Right ventricle myocardium inferior (tissue), 1 donor: ENCODE measurements around the gene STARD9. TPM values are rescaled to one million over a fixed set of nuclear protein-coding genes. Genes with fewer than 3 reads are reported as not detected.
"Not testable (repeated sequence)": the region's sequence is repeated elsewhere in the genome, so short reads cannot be mapped to it uniquely, and the experiment has no call there.

Source experiments
- ATAC-seq: fragments of 200-7000 bp; cut with Tn5 transposase; one replicate; pipeline ENCODE4 v1.9.1; 2020; ENCODE audit warnings: mild to moderate bottlenecking, moderate library complexity
- DNase-seq: peaks from one replicate; pipeline ENCODE4 v3.0.0; 2021; ENCODE audit errors: missing footprints
- intact Hi-C: fragments of 100-400 bp; cut with DNase I; formaldehyde crosslinking; loops from one replicate; pipeline ENCODE4 v1.11.0; 2022
- long read RNA-seq: library from polyadenylated mRNA; unstranded; transcript quantifications from one replicate; pipeline ENCODE4 v2.0.0, GENCODE V29; 2021
- total RNA-seq: library from RNA; stranded (reverse); fragmentation: NEBNext Ultra II Directional; extraction: Animal tissue kit (Norgen Biotek cat#: 25700); gene quantifications from one replicate; pipeline ENCODE4 v1.2.1, GENCODE V29; 2021
- donor health status: DM: no; HTN: yes; CAD: no; lungs with severe emphysema.

STARD9 gene
- 7.2 TPM for total RNA-seq
- long read RNA-seq, partial matches to known transcripts, result 1 of 2 reads
- long read RNA-seq, other reads (novel, unspliced or antisense), result 1 of 2 reads

DNA sequence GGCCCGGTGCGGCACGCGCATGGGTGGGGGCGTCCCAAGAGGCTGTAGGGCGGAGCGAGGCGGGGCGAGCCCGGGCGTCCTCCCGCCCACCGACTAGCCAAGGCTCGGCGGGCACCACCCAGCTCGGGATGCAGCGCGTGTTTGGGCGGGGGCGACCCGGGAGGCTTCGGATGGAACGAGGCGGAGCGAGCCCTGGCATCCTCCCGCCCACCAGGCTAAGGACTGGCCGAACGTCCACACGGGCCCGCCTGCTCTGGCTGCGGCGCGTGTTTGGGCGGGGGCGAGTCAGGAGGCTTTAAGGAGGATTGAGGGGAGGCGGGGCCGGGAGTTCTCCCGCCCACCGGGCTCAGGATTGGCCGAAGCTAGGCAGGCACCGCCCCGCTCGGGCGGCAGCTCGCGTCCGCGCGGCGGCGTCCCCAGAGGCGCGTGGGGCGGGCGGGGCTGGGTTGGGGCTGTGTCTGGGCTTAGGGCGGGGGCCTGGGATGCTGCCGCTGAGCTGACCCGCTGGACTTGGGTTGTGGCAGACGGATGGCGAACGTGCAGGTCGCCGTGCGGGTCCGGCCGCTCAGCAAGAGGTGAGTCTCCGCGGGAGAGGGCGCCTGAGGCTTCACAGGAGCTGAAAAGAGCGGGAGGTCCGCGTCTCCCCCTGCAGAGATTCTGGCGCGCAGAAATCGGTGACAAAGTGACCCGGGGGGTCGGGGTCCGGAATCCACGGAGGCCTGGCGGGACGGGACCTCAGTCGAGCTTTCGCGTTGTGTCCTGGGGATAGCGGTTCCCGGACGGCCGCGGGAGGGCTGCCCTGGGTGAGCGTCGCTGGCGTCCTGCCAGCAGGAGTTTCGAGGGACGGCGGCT lies at the start of gene STARD9:
STARD9 (plus strand) TSS at position 419 of the 852 bp plus-strand sequence; CDS start at position 529, 110 bp downstream.
- ATAC-seq, result peak; percentile 97
- intact Hi-C loops, result loop anchor here (5.0 kb wide), 2 partner anchors 72 to 78 kb away; partner anchors contain the start of gene SNAP23
- peak; percentile 99 for DNase-seq

- no peak for ATAC-seq
- DNase-seq, result no peak
- intact Hi-C loops, result no loop called here
Observed at GRCh38 chr15:42528970-42529369, 46.4 kb upstream of the STARD9 start.

GRCh38 chr15:42533246-42533645 lies 42.2 kb upstream of the STARD9 start:
- intact Hi-C loops, result no loop called here
- ATAC-seq, result no peak

DNA sequence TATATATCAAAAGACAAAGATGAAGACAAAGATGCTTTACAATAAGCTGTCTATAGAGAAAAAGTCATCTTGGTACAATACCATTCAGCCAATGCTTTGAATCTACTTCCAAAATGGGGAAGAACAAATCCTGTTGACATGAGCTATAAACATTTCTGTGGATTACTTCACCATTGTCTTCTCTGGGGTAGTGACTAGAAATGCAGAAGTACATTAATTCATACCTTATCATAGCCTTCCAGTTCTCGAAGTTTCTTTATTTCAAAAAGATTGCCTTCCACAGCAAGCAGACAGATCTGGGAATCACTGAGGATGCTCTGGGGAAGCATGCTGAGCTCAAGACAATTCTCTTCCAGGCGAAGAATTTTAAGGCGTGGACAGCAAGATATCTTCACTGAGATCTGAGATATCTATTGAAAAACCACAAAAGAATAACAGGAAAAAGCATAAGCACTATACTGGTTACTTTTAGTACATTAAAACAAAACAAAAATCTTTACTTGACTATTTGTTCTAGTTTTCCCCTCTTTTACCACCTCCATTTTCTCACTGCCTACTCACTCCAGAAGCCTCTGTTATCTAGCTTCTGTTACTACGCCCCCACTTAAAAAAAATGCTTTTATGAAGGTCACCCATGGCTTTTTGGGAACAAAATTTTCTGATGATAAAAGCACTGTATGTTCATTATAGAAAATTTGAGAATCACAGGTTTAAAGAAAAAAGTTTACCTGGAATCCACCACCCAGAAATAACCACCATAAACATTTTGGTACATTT lies 30.4 kb upstream of the STARD9 start:
- ATAC-seq, result no peak
- intact Hi-C loops, result no loop called here
- DNase-seq, result no peak

More at GRCh38 chr15:42533246-42533645, 42.2 kb upstream of the STARD9 start:
- DNase-seq, result no peak

GRCh38 chr15:42547918-42548248 lies 27.5 kb upstream of the STARD9 start:
- intact Hi-C loops, result loop anchor here (2.0 kb wide), 1 partner anchor 103 kb away; no protein-coding TSS in a partner anchor
- DNase-seq (no peak), ATAC-seq (peak; percentile 5)

DNA sequence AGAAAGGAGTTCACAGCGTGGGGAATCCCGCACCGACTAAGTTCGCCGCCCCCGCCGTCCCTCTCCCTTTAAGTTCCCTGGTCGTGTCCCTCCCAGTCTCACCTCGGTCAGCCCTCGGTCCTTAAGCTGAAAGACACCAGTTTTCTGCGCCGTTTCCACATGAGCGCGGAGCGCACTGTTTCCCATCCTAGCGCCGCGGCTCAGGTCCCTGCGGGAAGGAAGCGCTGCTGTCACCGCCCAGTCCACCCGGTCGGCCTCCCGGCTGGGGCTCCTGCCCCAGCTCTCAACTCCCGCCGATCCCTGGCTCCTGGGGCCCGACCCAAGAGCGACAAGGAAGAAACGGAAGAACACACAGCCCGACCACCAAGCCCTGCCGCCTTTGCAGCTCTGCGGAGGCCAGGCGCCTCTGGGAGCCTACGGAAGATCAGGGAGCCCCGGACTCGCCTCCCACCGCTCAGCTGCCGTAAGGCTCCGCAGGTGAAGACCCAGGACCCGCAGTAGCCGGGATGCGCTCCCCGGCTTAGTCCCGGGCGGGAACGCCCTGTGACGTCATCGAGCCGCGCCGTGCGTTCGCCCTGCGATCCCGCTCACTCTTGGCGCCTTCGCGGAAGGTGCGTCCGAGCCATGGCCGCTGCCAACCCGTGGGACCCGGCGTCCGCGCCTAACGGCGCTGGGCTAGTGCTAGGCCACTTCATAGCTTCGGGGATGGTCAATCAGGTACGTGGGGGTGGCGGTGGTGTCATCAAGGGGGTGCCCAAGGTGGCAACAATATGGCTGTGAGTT lies 27.0 kb upstream of the STARD9 start, which contains the start of the genes HAUS2 and LRRC57:
HAUS2 (plus strand) TSS at position 590 of the 783 bp plus-strand sequence; CDS start at position 625, 35 bp downstream.
LRRC57 (minus strand) TSS at position 545 of the 783 bp plus-strand sequence; CDS start at position 186, 359 bp downstream.
- ATAC-seq (peak; percentile 95), DNase-seq (peak; percentile 95)
- intact Hi-C loops, result loop anchor here (2.0 kb wide), 1 partner anchor 102 kb away; no protein-coding TSS in a partner anchor

- ATAC-seq (peak; percentile 54), DNase-seq (no peak)
- intact Hi-C loops, result loop anchor here (2.0 kb wide), 1 partner anchor 102 kb away; no protein-coding TSS in a partner anchor
Observed at GRCh38 chr15:42549032-42549491, 26.3 kb upstream of the STARD9 start.

DNA sequence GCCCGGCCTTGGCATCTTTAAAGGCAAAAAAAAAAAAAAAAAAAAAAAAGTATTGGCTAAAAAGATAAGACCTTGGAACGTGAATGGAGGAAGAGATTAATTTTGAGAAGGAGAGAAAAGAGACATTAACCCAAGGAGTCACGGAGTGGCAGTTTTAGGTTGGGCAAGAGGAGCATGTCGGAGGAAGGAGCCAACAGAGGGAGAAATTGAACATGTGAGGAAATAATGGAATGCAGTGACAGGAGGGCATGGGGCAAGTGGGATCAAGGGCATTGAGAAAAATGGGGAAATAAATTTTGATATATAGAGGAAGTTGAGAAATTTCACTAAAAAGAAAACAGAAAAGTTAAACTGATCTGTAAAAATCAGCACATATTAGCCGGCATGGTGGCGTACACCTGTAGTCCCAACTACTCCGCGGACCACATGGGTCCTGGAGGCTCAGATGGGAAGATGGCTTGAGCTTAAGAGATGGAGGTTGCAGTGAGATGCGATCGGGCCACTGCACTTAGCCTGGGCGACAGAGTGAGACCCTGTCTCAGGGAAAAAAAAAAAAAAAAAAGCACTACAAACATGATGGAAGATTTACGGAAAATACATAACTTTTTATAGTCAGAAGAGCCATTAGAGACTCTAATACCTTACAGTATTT lies 25.5 kb upstream of the STARD9 start:
- ATAC-seq, result no peak
- no peak for DNase-seq
- intact Hi-C loops, result loop anchor here (2.0 kb wide), 1 partner anchor 101 kb away; no protein-coding TSS in a partner anchor

DNA sequence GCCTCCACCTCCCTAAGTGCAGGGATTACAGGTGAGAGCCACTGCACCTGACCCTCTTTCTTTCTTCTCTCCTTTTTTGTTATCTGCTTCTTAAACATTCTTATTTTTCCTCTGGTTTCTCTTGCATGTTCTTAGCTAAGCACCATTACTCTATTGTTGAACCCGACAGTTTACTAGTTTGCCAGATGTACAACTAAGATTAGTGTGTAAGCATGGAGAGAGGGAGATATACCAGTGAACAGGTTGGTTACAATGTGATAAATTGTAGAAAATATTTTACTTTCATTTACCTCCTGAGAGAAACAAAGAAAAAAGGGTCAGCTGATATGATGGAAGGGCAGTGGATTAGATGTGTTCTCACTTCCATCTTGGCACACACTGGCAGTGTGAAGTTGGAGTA lies 21.9 kb upstream of the STARD9 start:
- intact Hi-C loops, result no loop called here
- DNase-seq, result no peak
- ATAC-seq, result no peak

- intact Hi-C loops, DNase-seq, ATAC-seq: not testable (repeated sequence)
Observed at GRCh38 chr15:42556550-42557207, 18.7 kb upstream of the STARD9 start.

GRCh38 chr15:42558739-42559138 lies 16.7 kb upstream of the STARD9 start:
- intact Hi-C loops, result no loop called here
- ATAC-seq (no peak), DNase-seq (no peak)

- DNase-seq, result no peak
- ATAC-seq, result no peak
- intact Hi-C loops, result loop anchor here (5.0 kb wide), 2 partner anchors 71 to 79 kb away; partner anchors contain the start of gene SNAP23
Observed at GRCh38 chr15:42576040-42576594, 711 bp downstream of the STARD9 start.

GRCh38 chr15:42576776-42577175 lies 1.4 kb downstream of the STARD9 start:
- ATAC-seq (no peak), DNase-seq (no peak)
- intact Hi-C loops, result loop anchor here (5.0 kb wide), 2 partner anchors 71 to 79 kb away; partner anchors contain the start of gene SNAP23

GRCh38 chr15:42577514-42578031 lies 2.2 kb downstream of the STARD9 start:
- DNase-seq (no peak), ATAC-seq (no peak)
- intact Hi-C loops, result loop anchor here (5.0 kb wide), 2 partner anchors 70 to 80 kb away; partner anchors contain the start of gene SNAP23

GRCh38 chr15:42578984-42579537 lies 3.7 kb downstream of the STARD9 start:
- no peak for ATAC-seq
- no peak for DNase-seq
- intact Hi-C loops, result loop anchor here (5.0 kb wide), 2 partner anchors 68 to 82 kb away; partner anchors contain the start of gene SNAP23

DNA sequence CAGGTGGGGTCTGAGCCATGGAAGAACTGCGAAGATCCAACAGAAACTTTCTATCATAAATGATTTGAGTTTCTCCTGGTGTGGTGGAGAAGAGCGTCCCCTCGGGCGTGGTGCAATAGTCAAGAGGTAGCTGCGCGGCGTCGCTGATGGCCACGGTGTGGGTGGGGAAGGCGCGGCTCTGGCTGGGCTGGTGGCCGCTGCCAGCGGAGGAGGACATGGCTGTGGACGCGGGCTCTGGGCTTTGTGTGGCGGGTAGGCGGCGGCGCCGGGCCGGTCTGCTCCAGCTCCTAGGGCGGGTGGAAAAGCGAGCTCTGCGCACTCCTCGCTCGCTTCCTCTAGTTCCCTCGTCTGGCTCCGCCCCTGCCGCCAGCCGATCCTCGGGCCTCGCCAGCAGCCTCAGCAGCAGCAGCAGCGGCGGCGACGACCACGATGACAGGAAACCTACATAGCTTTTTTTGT lies 5.9 kb downstream of the STARD9 start:
- intact Hi-C loops, result no loop called here

More for the DNA sequence above, 5.9 kb downstream of the STARD9 start:
- ATAC-seq (peak; percentile 95), DNase-seq (peak; percentile 95)
